Endothelial cell of umbilical vein (primary cell): ENCODE data around the gene SKI. TPM values are rescaled to one million over a fixed set of nuclear protein-coding genes. Genes with fewer than 3 reads are reported as not detected.

Experiments used
- BruUV-seq: library from RNA; stranded (reverse); fragments of 400-500 nt; replicated peaks from 2 replicates; lab custom pipeline; 2021; lab: Mats Ljungman, UMichigan
- CTCF ChIA-PET: fragments of 300-600, 350-600 bp; sonication (Branson Sonifier 250); formaldehyde crosslinking; loops from one replicate; lab custom pipeline; 2021; ENCODE audit warnings: antibody characterized with exemption, inconsistent platforms; lab: Charles Lee
- POLR2A ChIA-PET: fragments of 300-600, 350-600 bp; sonication (Branson Sonifier 250); formaldehyde crosslinking; loops from one replicate; lab custom pipeline; 2021; ENCODE audit warnings: antibody characterized with exemption, inconsistent platforms; lab: Charles Lee
- DNase-seq: peaks from one replicate; pipeline ENCODE4 v3.0.0-alpha.2; 2011; ENCODE audit warnings: low read depth, low spot score
- FAIRE-seq: peaks from 2 replicates; lab custom pipeline; 2011; peaks lifted over from hg19 to GRCh38; lab: Jason Lieb, UNC
- H2AFZ ChIP-seq: 2 replicates; pipeline ENCODE4 v1.6.0; 2012; ENCODE audit warnings: low read depth, low read length, control low read depth, inconsistent platforms
- H3K27ac ChIP-seq: 2 replicates; pipeline ENCODE4 v1.5.1; 2011; ENCODE audit warnings: low read depth, mild to moderate bottlenecking, control low read depth, low read length, moderate library complexity; ENCODE audit not compliant: insufficient read depth
- H3K27me3 ChIP-seq, 2 experiments: 2 replicates each; pipeline versions ENCODE4 v1.6.0 to v1.6.1; 2011; ENCODE audit warnings: low read length in 2 of 2, mixed read lengths in 1 of 2; ENCODE audit not compliant: control insufficient read depth in 2 of 2, insufficient read depth in 2 of 2
- H3K36me3 ChIP-seq, 2 experiments: 2 replicates in 1 of 2; 3 replicates in 1 of 2; pipeline ENCODE4 v1.5.1; 2011; ENCODE audit warnings: low read length in 2 of 2, mild to moderate bottlenecking in 1 of 2, moderate library complexity in 1 of 2; ENCODE audit not compliant: control insufficient read depth in 2 of 2, insufficient read depth in 2 of 2; ENCODE audit errors: extremely low read depth in 1 of 2
- H3K4me1 ChIP-seq: 3 replicates; pipeline ENCODE4 v1.5.1; 2011; ENCODE audit warnings: mild to moderate bottlenecking, low read length; ENCODE audit not compliant: control insufficient read depth, insufficient read depth; ENCODE audit errors: extremely low read depth
- H3K4me2 ChIP-seq: 2 replicates; pipeline ENCODE4 v1.6.1; 2011; ENCODE audit warnings: low read length, control low read depth, mixed read lengths; ENCODE audit not compliant: insufficient read depth
- H3K4me3 ChIP-seq, 3 experiments: fragments of 200-600 bp in 1 of 3; sonication (generic), shearing (Covaris generic) in 1 of 3; replicated peaks in 1 of 3; 2 replicates each; pipeline ENCODE4 v1.5.1; 2011 to 2016; ENCODE audit warnings: control low read depth in 3 of 3, low read length in 3 of 3, mild to moderate bottlenecking in 2 of 3, inconsistent platforms in 1 of 3, low read depth in 1 of 3, moderate library complexity in 1 of 3; ENCODE audit not compliant: insufficient read depth in 1 of 3
- H3K79me2 ChIP-seq: 2 replicates; pipeline ENCODE4 v1.6.0; 2012; ENCODE audit warnings: low read length, inconsistent platforms; ENCODE audit not compliant: control insufficient read depth, insufficient read depth
- H3K9ac ChIP-seq: replicated peaks from 2 replicates; pipeline ENCODE3; 2011; ENCODE audit warnings: low read length, control low read depth; ENCODE audit not compliant: insufficient read depth; ENCODE audit errors: extremely low read depth
- H3K9me1 ChIP-seq: replicated peaks from 3 replicates; pipeline ENCODE4 v1.6.0; 2011; ENCODE audit warnings: mild to moderate bottlenecking, low read length; ENCODE audit not compliant: control insufficient read depth, insufficient read depth; ENCODE audit errors: extremely low read depth
- H3K9me3 ChIP-seq: replicated peaks from 2 replicates; pipeline ENCODE4 v1.5.1; 2012; ENCODE audit warnings: low read length, inconsistent platforms; ENCODE audit not compliant: control insufficient read depth, insufficient read depth
- H4K20me1 ChIP-seq: replicated peaks from 2 replicates; pipeline ENCODE3; 2011; ENCODE audit warnings: mild to moderate bottlenecking, low read length; ENCODE audit not compliant: control insufficient read depth, insufficient read depth; ENCODE audit errors: extremely low read depth
- EZH2 ChIP-seq: IDR thresholded peaks from 2 replicates; pipeline ENCODE4 v1.6.1; 2012; ENCODE audit warnings: borderline replicate concordance, low read depth, mild to moderate bottlenecking, moderate library complexity, low read length, inconsistent platforms; ENCODE audit not compliant: severe bottlenecking
- FOS ChIP-seq: IDR thresholded peaks from 2 replicates; pipeline ENCODE4 v1.6.1; 2011; ENCODE audit warnings: mild to moderate bottlenecking, low read length, moderate library complexity, borderline replicate concordance; ENCODE audit not compliant: insufficient read depth
- GATA2 ChIP-seq: IDR thresholded peaks from 2 replicates; pipeline ENCODE4 v1.7.0; 2011; ENCODE audit warnings: low read depth, mild to moderate bottlenecking, moderate library complexity, mixed read lengths, low read length; ENCODE audit not compliant: insufficient read length, insufficient read depth
- JUN ChIP-seq: IDR thresholded peaks from 2 replicates; pipeline ENCODE4 v1.6.1; 2011; ENCODE audit warnings: borderline replicate concordance, low read depth; ENCODE audit not compliant: insufficient read length, insufficient read depth
- MYC ChIP-seq: IDR thresholded peaks from one replicate; pipeline ENCODE4 v1.6.1; 2011; ENCODE audit warnings: mild to moderate bottlenecking, low read depth, low read length
- POLR2A ChIP-seq: IDR thresholded peaks from 2 replicates; pipeline ENCODE4 v1.6.1; 2012; ENCODE audit warnings: low read depth, mild to moderate bottlenecking, control low read depth, low read length
- POLR2AphosphoS5 ChIP-seq: IDR thresholded peaks from 2 replicates; pipeline ENCODE4 v1.6.1; 2012; ENCODE audit warnings: low read depth, mild to moderate bottlenecking, control low read depth, low read length, moderate library complexity; ENCODE audit not compliant: insufficient read depth
- dilution Hi-C: fragments of 300-500 bp; cut with MboI; formaldehyde crosslinking; loops from one replicate; pipeline ENCODE4 v1.15.0; 2019; ENCODE audit warnings: low sequenced_read_pairs; ENCODE audit not compliant: extremely low pct_ligation_motif_present
- intact Hi-C: fragments of 100-400 bp; cut with micrococcal nuclease; formaldehyde crosslinking; loops from one replicate; pipeline ENCODE4 v1.10.0; 2022
- polyA plus RNA-seq, 4 experiments: library from polyadenylated mRNA; depleted of rRNA in 3 of 4; stranded (reverse) in 3 of 4; unstranded in 1 of 4; fragments of >200 nt; gene quantifications; 2 replicates each; pipeline versions ENCODE4 v1.2.1 to v1.2.3, GENCODE V29; 2011 to 2012; ENCODE audit warnings: missing spikeins in 1 of 4
- total RNA-seq: library from RNA; stranded (reverse); gene quantifications from 2 replicates; pipeline ENCODE4 v1.2.3, GENCODE V29; 2021
- TF ChIP-seq, protein P1 (sequence below), 2 donors: IDR thresholded peaks; 1 replicate in 1 of 2; 2 replicates in 1 of 2; pipeline ENCODE4 v1.5.1; 2011; ENCODE audit warnings: low read length in 2 of 2, mild to moderate bottlenecking in 2 of 2, moderate library complexity in 2 of 2, control low read depth in 1 of 2, inconsistent platforms in 1 of 2, low read depth in 1 of 2; ENCODE audit not compliant: insufficient read depth in 1 of 2; ENCODE audit errors: extremely low read depth in 1 of 2
- TF ChIP-seq, protein P2 (sequence below): IDR thresholded peaks from 2 replicates; pipeline ENCODE4 v1.6.1; 2011; ENCODE audit not compliant: insufficient read depth, insufficient read length

The SKI gene
- total and polyA plus RNA-seq, 2 donors (not counting 3 experiments of a cell fraction or from before 2014, with no cell fraction given), result 11.6 to 80.3 TPM

DNA sequence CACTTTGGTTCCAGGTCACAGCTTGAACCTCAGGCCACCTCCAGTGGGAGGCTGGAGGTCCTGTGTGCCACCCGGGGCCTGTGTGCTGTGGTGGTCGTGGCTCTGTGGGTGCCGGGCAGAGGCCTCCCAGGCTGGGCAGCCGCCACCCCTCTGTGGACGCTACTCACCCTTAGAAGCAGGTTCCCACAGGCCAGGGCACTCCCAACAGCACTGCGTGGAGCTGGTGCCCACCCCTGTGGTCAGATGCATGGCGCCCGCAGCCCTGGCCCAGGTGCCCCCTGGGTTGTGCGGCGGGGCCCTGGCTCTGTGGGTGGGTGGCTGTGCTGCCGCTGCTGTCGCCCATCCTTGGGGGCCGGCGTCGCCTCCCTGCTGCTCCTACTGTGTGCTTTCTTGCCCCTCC lies 39.7 kb downstream of the SKI start:
- CTCF ChIA-PET, result no interaction called here

DNA sequence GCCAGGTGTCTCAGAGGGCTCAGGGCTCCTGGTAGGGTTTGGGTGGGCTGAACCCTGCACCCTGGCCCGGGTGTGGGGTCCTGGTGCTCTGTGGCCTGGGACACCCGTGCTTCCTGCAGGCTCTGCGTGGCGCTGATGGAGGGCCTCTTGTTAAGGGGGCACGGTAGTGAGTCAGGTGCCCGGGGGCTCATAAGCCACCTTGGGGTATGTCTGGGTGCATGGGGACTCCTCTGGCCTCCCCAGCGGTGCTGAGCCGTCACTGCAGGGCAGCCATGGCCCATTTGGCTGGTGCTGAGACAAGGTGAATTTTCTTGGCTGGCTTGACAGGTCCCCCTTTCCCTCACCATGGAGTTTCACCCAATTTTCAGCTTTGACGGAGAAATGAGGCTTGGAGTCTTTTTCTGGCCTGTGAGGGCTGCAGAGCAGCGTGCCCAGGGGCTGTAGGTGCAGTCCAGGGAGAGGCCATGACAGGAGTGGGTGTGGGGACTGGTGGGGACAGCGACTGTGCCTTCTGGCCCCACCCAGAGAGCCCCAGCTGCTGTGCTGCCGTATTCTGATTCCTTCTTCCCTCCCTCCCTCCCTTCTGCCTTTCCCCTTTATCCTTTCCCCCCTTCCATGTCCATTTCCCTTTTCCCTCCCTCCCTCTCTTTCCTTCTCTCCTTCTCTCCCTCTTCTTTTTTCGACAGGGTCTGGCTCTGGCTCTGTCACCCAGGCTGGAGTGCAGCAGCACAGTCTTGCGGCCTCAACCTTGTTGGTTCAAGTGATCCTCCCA lies 40.4 kb downstream of the SKI start:
- Histone ChIP-seq H4K20me1 (no peaks in the 10 kb centered on the region), H3K4me1 (no peaks in the 10 kb centered on the region), H3K9me1 (no peaks in the 10 kb centered on the region), H3K27me3 (no peaks in the 10 kb centered on the region), H3K4me2 (no peak overlapping the region), H3K36me3 (peaks cover 0 to 1% of the 10 kb centered on the region in 2 experiments), H3K9ac (no peak overlapping the region), H3K27ac (no peak overlapping the region), H2AFZ (no peak overlapping the region), H3K9me3 (no peaks in the 10 kb centered on the region), H3K79me2 (peaks cover 98% of the 10 kb centered on the region), H3K4me3 (no peak overlapping the region)
- FAIRE-seq (peak; percentile 37), DNase-seq (no peak)
- BruUV-seq, result no TSS peak
- intact Hi-C loops, result no loop called here
- no peak for TF ChIP-seq GATA2
- TF ChIP-seq JUN, result no peak
- TF ChIP-seq POLR2AphosphoS5, result no peak
- TF ChIP-seq, protein P1, sequence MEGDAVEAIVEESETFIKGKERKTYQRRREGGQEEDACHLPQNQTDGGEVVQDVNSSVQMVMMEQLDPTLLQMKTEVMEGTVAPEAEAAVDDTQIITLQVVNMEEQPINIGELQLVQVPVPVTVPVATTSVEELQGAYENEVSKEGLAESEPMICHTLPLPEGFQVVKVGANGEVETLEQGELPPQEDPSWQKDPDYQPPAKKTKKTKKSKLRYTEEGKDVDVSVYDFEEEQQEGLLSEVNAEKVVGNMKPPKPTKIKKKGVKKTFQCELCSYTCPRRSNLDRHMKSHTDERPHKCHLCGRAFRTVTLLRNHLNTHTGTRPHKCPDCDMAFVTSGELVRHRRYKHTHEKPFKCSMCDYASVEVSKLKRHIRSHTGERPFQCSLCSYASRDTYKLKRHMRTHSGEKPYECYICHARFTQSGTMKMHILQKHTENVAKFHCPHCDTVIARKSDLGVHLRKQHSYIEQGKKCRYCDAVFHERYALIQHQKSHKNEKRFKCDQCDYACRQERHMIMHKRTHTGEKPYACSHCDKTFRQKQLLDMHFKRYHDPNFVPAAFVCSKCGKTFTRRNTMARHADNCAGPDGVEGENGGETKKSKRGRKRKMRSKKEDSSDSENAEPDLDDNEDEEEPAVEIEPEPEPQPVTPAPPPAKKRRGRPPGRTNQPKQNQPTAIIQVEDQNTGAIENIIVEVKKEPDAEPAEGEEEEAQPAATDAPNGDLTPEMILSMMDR (IDR thresholded peaks at IDR 0.05; ENCODE audit: extremely low read depth in 1 of 2, insufficient read depth in 1 of 2, low read depth in 1 of 2, low read length in 2 of 2), result no peak
- no peak for TF ChIP-seq MYC
- TF ChIP-seq, protein P2, sequence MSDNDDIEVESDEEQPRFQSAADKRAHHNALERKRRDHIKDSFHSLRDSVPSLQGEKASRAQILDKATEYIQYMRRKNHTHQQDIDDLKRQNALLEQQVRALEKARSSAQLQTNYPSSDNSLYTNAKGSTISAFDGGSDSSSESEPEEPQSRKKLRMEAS, result no peak
- TF ChIP-seq EZH2, result no peak
- TF ChIP-seq POLR2A, result no peak
- no peak for TF ChIP-seq FOS
- CTCF ChIA-PET, result no interaction called here
- POLR2A ChIA-PET, result no interaction called here
- dilution Hi-C loops, result no loop called here

More for the DNA sequence above, 39.7 kb downstream of the SKI start:
- POLR2A ChIA-PET, result no interaction called here
- Histone ChIP-seq H3K27ac (no peak overlapping the region), H3K36me3 (peaks cover 0 to 1% of the 10 kb centered on the region in 2 experiments), H3K4me1 (no peaks in the 10 kb centered on the region), H3K9me1 (no peaks in the 10 kb centered on the region), H3K4me3 (no peak overlapping the region), H3K9me3 (no peaks in the 10 kb centered on the region), H3K27me3 (no peaks in the 10 kb centered on the region), H3K4me2 (no peak overlapping the region), H3K9ac (no peak overlapping the region), H2AFZ (no peak overlapping the region), H4K20me1 (no peaks in the 10 kb centered on the region), H3K79me2 (peaks cover 98% of the 10 kb centered on the region)
- dilution Hi-C loops (no loop called here), intact Hi-C loops (no loop called here)
- no TSS peak for BruUV-seq
- no peak for DNase-seq
- TF ChIP-seq FOS, result no peak
- TF ChIP-seq JUN, result no peak
- TF ChIP-seq, protein P2, result no peak
- TF ChIP-seq MYC, result no peak
- TF ChIP-seq POLR2A, result no peak
- no peak for FAIRE-seq
